ENCODE data around the gene HK2.
"Not testable (repeated sequence)": the region's sequence is repeated elsewhere in the genome, so short reads cannot be mapped to it uniquely, and the experiment has no call there.

Gene HK2

DNA sequence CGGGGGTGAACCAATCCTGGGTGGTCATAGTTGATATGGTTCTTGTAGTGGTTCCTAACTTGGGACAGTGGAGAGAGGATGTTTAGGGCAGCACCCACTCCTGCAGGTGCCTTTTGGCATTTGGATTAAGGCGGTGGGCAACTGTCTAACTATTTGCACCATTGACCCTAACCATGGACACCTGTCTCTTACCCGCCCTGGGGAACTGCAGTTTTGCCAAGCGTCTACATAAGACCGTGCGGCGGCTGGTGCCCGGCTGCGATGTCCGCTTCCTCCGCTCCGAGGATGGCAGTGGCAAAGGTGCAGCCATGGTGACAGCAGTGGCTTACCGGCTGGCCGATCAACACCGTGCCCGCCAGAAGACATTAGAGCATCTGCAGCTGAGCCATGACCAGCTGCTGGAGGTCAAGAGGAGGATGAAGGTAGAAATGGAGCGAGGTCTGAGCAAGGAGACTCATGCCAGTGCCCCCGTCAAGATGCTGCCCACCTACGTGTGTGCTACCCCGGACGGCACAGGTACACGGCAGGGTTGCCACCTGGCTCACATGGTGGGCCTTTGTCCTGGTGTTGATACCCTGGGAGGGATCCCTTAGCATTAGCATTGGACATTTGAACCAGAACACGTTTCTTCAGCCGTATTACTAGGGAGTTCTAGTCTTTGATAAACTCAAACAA lies 46.3 kb downstream of the HK2 start:
- no peak for DNase-seq

DNA sequence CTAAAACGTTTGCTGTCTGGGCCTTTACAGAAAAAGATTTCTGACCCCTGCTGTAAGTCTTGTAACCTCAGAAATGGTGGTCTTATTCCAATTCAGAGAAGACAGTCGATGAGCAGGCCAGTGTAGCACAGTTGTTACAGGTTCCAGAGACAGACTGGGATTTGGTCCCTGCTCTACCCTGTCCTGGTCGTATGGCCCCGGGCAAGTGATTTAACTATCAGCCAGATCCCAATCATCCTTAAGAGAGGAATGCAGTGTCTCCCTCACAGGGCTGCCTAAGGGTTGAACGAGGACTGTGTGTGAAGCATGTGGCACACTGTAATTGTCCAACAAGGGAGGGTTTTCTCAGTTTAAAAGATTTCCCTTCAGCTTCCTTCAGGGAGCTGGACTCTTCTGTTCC lies 47.2 kb downstream of the HK2 start:
- DNase-seq = no peak

DNA sequence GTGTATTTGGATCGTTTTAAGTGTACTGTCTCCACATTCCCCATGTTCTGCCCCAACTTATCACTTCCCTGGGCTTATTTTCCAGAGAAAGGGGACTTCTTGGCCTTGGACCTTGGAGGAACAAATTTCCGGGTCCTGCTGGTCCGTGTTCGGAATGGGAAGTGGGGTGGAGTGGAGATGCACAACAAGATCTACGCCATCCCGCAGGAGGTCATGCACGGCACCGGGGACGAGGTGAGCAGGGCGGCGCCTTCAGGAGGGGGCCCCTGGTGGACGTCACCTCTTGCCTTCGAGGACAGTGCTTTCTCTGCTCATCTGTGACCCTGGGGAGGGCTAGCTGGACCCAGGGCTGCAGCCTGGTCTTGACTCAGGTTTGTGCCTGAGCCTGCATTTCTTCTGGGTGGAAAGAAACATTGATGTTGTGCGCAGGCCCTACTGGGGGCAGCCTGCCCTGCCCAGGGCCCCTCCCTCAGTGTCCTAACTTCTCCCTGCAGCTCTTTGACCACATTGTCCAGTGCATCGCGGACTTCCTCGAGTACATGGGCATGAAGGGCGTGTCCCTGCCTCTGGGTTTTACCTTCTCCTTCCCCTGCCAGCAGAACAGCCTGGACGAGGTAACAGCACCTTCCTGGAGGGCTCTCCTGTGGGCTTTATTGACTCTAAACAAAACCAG lies 47.8 kb downstream of the HK2 start:
- DNase-seq = no peak

DNA sequence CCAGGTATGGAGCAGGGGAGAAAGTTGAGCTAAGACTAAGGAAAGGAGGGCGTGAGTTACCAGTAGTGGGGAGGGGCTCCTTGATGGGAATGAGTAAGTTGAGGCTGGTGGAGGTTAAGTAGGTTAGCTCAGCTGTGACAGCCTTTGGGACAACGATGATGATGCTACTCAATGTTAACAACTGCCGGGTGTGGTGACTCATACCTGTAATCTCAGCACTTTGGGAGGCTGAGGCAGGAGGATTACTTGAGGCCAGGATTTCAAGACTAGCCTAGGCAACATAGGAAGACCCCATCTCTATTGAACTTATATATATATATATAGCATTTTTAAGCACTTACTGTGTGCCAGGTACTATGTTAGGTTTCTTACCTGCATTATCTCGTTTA lies 48.4 kb downstream of the HK2 start:
- DNase-seq = no peak

- no peak for DNase-seq
These were observed 49.1 kb downstream of the HK2 start for GRCh38 chr2:74883011-74883410.

- DNase-seq = peak; percentile 45 to 52
These were observed 50.3 kb downstream of the HK2 start for GRCh38 chr2:74884118-74884762.

GRCh38 chr2:74884866-74885265 lies 50.9 kb downstream of the HK2 start:
- DNase-seq = no peak

DNA sequence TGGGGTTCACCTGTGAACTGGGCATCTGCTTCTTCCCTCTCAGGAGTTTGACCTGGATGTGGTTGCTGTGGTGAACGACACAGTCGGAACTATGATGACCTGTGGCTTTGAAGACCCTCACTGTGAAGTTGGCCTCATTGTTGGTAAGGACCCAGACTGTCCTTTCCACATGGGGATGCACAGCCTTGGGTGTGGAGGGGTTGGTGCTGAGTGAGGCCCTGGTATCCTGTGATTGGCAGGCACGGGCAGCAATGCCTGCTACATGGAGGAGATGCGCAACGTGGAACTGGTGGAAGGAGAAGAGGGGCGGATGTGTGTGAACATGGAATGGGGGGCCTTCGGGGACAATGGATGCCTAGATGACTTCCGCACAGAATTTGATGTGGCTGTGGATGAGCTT lies 52.3 kb downstream of the HK2 start:
- no peak for DNase-seq

DNA sequence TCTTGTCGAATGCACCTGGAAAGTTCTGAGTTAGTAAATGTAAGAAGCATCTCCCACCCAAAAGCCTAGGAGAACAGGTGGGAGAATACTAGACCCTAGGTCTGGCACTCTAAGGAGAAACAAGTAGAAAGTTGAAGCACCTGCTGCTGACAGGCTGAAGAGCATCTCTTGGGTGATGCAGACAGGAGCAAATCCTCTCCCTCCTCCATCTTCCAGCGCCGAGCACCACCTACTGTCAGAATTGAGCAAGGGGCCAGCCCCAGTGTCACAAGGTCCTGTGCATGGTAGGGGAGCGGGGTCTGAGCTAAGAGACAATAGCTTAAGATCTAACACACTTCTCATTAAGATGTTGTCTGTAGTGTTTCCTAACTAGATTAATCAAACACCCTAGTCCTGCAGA lies 52.9 kb downstream of the HK2 start:
- DNase-seq = no peak

DNA sequence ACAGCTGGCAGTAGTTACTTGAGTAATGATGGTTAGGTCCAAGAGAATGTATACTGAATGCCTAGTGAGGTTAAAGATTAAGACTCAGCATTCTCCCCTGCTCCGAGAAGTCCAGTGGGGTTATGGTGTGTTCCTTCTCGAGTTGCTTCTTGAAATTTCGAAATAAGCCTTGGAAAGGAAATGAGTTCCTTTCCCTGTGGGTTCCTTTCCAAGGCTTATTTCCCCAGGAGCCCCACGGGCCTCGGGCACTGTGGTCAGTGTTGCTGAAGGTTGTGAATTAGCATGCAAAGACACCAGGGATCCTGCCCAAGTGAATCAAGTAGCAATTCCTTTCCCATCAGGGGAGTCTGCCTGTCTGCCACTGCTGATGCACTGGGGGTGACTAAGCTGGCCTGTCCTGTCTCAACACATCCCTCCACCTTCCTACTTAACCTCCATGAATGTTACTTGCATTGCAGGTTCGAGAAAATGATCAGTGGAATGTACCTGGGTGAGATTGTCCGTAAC lies 53.6 kb downstream of the HK2 start:
- DNase-seq = no peak

- no peak for DNase-seq
These were observed 54.2 kb downstream of the HK2 start for GRCh38 chr2:74887960-74888700.

DNA sequence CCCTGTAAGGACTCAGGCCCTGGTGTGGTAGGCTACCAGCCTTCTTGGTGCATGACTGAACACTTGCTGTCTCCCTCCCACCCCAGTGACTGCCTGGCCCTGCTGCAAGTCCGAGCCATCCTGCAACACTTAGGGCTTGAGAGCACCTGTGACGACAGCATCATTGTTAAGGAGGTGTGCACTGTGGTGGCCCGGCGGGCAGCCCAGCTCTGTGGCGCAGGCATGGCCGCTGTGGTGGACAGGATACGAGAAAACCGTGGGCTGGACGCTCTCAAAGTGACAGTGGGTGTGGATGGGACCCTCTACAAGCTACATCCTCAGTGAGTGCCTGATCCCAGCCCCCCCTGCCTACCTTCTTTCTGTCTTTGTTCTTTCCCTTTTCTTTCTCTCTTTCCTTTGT lies 55.2 kb downstream of the HK2 start:
- no peak for DNase-seq

GRCh38 chr2:74890711-74891110 lies 56.8 kb downstream of the HK2 start:
- no peak for DNase-seq

DNA sequence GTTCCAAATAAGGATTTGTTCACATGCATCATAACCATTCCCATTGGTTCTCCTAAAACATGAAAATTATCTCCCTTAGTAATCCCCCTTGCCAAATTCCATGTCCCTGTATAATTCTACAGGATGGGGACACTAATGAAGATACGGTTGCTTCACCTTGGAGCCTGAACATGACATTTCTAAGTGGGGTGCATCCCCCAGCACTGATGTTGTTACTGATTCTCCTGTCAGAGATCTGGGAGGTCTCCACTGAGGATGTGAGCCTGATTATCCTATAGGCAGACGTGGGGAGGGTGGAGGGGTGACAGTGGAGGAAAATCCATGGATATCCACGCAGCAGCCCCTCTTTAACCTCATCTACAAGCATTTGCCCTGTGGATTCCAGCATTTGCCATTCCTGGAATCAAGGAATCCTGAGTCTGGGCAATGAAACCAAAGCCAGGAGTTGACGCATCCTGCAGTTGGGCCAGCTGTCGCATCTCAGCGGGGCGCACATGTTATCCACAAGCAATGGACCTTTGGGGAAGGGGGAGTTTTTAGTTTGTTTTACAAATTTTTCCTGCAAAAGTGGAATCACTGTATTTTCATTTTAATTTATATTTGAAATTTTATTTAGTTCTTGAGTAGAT lies 57.3 kb downstream of the HK2 start:
- no peak for DNase-seq

DNA sequence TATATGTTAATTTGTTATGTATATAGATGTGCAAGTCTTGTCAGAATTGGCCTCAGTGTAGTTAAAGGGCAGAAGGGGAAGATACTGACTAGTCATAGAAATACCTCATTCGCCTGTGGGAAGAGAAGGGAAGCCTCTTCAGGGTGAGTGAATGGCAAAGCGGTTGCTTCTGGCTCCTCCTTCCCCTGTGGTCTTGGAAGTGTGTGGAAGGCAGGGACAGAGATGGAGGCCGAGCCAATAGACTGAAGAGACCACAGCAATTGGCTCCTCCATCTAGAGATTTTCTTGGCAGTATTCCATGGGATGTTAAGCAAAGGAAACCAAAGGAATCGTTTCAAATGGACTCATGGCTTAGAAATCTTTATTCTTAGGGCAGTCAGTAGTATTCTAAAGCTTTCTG lies 57.9 kb downstream of the HK2 start:
- not testable (repeated sequence) for DNase-seq

GRCh38 chr2:74892609-74893008 lies 58.7 kb downstream of the HK2 start:
- no peak for DNase-seq

DNA sequence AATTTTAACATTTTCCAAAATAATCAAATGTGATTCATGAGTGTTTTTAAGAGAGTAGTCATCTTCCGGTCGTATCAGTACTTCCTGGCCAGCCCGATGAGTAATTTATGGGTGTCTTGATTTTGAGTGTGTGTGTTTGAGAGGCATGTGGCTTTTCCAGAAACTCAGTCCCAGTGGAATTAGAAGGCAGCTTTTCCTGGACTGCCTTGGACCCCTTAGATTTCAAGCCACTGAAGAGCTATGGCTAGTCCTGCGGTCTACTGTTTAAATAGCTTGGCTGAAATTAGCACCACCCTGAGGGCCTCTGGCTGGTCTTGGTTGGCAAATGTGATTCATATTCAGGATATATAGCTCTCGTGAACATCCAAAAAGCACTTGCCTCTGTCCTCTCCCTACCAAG lies 59.4 kb downstream of the HK2 start:
- DNase-seq = no peak

- no peak for DNase-seq
These were observed 60.5 kb downstream of the HK2 start for GRCh38 chr2:74894272-74894981.

- no peak for DNase-seq
These were observed 61.1 kb downstream of the HK2 start for GRCh38 chr2:74895001-74895400.

DNA sequence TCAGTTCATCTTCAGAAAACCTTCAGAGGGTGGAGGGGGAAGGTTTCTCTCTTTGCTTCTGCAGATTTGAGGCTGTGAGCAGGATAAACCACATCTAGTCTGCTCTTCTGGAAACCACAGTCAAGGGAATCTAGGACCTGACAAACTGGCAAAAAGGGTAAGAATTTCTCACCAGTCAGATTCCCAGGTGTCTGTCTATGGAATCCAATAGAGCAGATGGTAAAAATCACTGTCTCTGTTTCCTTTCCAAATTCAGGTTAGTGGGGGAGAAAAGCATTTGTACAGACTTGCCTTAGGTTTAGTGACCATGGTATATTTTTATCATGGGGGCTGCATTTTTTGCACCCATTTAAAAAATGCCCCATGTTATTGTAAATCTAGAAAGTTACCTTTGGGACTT lies 62.3 kb downstream of the HK2 start:
- DNase-seq = no peak

- DNase-seq = not testable (repeated sequence)
These were observed 66.3 kb downstream of the HK2 start for GRCh38 chr2:74900225-74900624.

- no peak for DNase-seq
These were observed 68.4 kb downstream of the HK2 start for GRCh38 chr2:74902281-74902860.

Measured in Kasumi-1 (cell line).